ENCODE results near the gene SLC16A2. TPM values are rescaled to one million over a fixed set of nuclear protein-coding genes. Genes with fewer than 3 reads are reported as not detected.

SLC16A2 gene
- total and polyA plus RNA-seq, 8 donors: 16.4 to 29.6 (median 23.8) TPM

DNA sequence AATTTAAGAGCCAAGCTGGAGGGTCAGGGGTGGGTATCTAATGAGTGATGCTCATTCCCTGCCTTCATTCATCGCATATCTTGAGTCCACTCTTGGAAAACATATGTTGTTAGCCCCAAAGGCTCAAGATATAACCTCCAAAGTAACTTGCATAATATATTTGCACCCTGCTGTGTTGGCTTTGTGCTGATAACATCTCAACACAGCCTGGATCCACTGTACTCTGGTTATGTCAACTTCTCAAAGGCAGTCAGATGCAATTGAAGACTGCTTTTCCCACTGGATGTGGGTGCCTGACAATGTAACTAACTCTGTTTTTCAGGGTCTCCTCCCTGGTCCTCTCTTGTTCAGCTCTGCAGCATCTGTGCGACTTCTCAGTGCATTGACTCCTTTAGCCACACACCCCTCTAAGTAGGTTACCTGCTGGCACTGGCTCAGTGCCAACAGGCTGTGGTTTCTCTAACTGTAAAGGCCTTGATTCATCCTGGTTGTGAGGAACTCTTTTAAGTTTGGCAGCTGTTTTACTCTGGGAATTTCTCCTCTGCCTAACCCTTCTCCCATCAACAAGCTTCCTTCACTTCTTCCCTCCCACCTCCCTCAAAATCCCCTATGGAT is 28.1 kb downstream of the SLC16A2 start:
- TF ChIP-seq, protein P1, sequence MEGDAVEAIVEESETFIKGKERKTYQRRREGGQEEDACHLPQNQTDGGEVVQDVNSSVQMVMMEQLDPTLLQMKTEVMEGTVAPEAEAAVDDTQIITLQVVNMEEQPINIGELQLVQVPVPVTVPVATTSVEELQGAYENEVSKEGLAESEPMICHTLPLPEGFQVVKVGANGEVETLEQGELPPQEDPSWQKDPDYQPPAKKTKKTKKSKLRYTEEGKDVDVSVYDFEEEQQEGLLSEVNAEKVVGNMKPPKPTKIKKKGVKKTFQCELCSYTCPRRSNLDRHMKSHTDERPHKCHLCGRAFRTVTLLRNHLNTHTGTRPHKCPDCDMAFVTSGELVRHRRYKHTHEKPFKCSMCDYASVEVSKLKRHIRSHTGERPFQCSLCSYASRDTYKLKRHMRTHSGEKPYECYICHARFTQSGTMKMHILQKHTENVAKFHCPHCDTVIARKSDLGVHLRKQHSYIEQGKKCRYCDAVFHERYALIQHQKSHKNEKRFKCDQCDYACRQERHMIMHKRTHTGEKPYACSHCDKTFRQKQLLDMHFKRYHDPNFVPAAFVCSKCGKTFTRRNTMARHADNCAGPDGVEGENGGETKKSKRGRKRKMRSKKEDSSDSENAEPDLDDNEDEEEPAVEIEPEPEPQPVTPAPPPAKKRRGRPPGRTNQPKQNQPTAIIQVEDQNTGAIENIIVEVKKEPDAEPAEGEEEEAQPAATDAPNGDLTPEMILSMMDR (IDR thresholded peaks at IDR 0.05): no peak
- Histone ChIP-seq H3K9me3 (no peaks in the 10 kb centered on the region), H3K27me3 (no peaks in the 10 kb centered on the region), H3K27ac (no peak overlapping the region), H3K4me3 (no peak overlapping the region), H3K4me1 (no peaks in the 10 kb centered on the region), H3K36me3 (no peaks in the 10 kb centered on the region)
- no peak for DNase-seq
- no peak for ATAC-seq
- intact Hi-C loops (cut with DNase I): no loop called here

DNA sequence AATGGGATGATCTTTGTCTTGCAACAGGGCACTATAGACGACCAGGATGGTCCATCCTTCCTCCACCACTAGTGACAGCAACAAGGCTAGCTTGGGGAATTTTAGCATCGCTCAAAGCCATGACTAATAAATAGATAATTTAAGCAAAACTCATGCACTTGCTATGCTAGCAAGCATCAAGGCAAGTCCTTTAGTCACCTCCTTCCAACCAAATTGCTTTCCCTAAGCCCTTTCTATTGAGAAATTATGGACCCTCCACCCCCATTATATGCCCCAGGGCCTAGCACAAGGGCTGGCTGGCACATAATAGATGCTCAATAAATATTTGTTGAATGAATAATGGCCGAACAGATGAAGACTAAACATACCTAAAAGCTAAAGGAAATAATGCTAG is 28.6 kb downstream of the SLC16A2 start:
- Histone ChIP-seq H3K4me1 (no peaks in the 10 kb centered on the region), H3K27me3 (no peaks in the 10 kb centered on the region), H3K36me3 (no peaks in the 10 kb centered on the region), H3K4me3 (no peak overlapping the region), H3K27ac (no peak overlapping the region), H3K9me3 (no peaks in the 10 kb centered on the region)
- intact Hi-C loops (cut with DNase I): no loop called here
- no peak for DNase-seq
- ATAC-seq: no peak
- TF ChIP-seq, protein P1 (IDR thresholded peaks at IDR 0.05): no peak

DNA sequence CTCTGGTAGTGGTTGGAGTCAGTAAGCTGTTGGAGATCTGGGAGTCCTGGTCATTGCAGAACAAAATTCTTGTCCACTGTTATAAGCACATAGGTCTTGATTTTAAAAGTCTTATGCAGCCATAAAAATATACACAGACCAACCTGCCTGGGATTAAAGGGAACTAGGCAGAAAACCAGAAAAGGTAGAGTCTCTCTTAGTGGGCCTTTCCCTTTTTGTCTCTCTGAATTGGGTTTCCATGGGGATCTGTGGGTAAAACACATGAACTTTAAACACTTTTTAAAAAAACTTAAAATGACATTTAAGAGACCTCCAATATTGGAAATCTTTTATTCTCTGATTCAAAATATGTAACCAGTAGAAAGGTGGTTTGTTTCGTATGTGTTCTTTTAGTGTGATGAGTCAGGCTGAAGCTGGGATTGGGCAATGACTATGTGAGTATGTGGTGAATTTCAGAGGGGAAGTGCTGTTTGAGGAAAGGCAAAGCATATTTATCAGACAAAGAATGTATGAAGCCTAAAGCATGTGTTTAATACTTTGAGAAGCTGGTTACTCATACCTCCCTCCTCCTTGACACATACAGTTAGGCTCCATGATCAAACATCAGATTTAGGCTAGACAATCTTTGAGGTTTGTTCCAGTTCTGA is 29.6 kb downstream of the SLC16A2 start:
- DNase-seq: no peak
- no peaks in the 10 kb centered on the region for H3K27me3 ChIP-seq
- peak; percentile 76 for ATAC-seq

DNA sequence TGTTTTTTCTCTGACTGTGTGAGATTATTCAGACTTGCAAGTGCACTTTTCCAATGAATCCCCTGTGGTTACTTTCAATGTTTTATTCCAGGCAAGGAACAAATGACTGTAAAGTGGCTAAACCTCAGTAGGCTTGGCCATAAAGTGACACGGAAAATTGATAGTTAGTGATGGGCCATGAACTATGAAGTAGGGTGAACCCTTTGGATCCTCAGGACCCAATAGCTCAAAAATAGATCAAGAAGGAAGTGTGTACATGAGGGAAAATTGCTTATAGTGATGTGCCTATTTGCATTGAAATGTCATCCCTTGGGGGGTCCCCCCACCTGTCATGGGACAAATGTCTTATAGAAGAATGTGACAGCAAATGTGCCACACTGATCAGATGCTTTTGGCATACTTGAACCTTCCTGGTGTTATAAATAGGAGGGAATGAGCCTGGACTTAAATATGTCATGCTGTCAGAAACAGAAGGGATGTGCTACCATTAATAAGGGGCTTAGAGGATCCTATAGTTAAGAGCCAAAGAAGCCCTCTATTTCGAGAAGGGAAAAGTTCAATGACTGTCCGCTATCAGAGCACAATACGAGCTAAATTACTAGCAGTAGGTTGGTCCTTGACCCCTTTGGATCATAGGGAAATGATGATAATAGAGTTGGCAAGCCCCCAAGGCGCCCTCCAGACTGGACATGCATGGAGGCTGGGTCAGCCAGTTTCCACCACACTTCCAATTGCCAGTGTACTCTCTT is 30.3 kb downstream of the SLC16A2 start:
- H3K4me3 ChIP-seq: no peak overlapping the region
- DNase-seq (no peak), ATAC-seq (no peak)
- intact Hi-C loops (cut with DNase I): no loop called here
- no peaks in the 10 kb centered on the region for H3K4me1 ChIP-seq
- no peak overlapping the region for H3K27ac ChIP-seq
- H3K9me3 ChIP-seq: no peaks in the 10 kb centered on the region
- TF ChIP-seq, protein P1 (IDR thresholded peaks at IDR 0.05): no peak
- no peaks in the 10 kb centered on the region for H3K36me3 ChIP-seq
- H3K27me3 ChIP-seq: no peaks in the 10 kb centered on the region

More for the DNA sequence above, 29.6 kb downstream of the SLC16A2 start:
- no peaks in the 10 kb centered on the region for H3K9me3 ChIP-seq
- H3K4me3 ChIP-seq: no peak overlapping the region
- no peak overlapping the region for H3K27ac ChIP-seq
- intact Hi-C loops (cut with DNase I): no loop called here
- no peaks in the 10 kb centered on the region for H3K4me1 ChIP-seq
- TF ChIP-seq, protein P1 (IDR thresholded peaks at IDR 0.05): no peak
- H3K36me3 ChIP-seq: no peaks in the 10 kb centered on the region

DNA sequence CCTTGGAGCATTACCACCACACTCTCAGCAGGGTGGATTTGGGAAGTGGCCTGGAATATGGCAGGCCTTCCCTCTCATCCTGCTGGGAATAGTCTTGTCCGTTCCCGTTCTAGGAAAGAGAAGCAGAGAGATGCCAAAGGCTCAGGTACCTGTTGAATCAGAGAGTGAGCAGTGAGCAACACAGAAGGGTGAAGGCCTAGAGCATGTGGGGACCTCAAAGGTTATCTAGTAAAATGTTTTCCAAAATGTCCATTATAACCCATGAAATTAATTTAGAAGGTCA is 30.8 kb downstream of the SLC16A2 start:
- no peaks in the 10 kb centered on the region for H3K9me3 ChIP-seq
- H3K36me3 ChIP-seq: no peaks in the 10 kb centered on the region
- DNase-seq: no peak
- TF ChIP-seq, protein P1 (IDR thresholded peaks at IDR 0.05): no peak
- intact Hi-C loops (cut with DNase I): no loop called here
- ATAC-seq: no peak
- H3K4me3 ChIP-seq: no peak overlapping the region
- H3K27me3 ChIP-seq: no peaks in the 10 kb centered on the region
- H3K4me1 ChIP-seq: no peaks in the 10 kb centered on the region
- H3K27ac ChIP-seq: no peak overlapping the region
